SK-N-SH treated with all-trans-retinoic acid at 6 μM for 48 hours (cell line): ENCODE measurements around the gene DNAH2.

Experiments
- ARNTL ChIP-seq: fragments of 450-650 bp; formaldehyde crosslinking; IDR thresholded peaks from 2 replicates; pipeline ENCODE4 v1.5.0; 2020; ENCODE audit warnings: low read depth, mild to moderate bottlenecking, moderate library complexity, borderline replicate concordance
- BACH2 ChIP-seq: fragments of 250-450 bp; sonication (Bioruptor Pico); IDR thresholded peaks from 2 replicates; pipeline ENCODE4 v1.9.0; 2021; ENCODE audit warnings: mild to moderate bottlenecking, borderline replicate concordance
- CSDC2 ChIP-seq: fragments of 250-450 bp; sonication (Bioruptor Pico); IDR thresholded peaks from 2 replicates; pipeline ENCODE4 v1.5.0; 2020; ENCODE audit warnings: mild to moderate bottlenecking, moderate library complexity
- ESRRG ChIP-seq: fragments of 250-450 bp; sonication (Bioruptor Pico); IDR thresholded peaks from 2 replicates; pipeline ENCODE4 v1.6.1; 2021; ENCODE audit warnings: mild to moderate bottlenecking
- ISL1 ChIP-seq: fragments of 250-450 bp; sonication (Bioruptor Pico); IDR thresholded peaks from 2 replicates; pipeline ENCODE4 v2.1.2; 2022; ENCODE audit warnings: mild to moderate bottlenecking, moderate library complexity
- PATZ1 ChIP-seq: fragments of 250-450 bp; sonication (Bioruptor Pico); IDR thresholded peaks from 2 replicates; pipeline ENCODE4 v1.8.0; 2020; ENCODE audit warnings: mild to moderate bottlenecking, moderate library complexity, borderline replicate concordance
- TCF4 ChIP-seq: fragments of 250-450 bp; sonication (Bioruptor Pico); IDR thresholded peaks from 2 replicates; pipeline ENCODE4 v1.8.0; 2021; ENCODE audit warnings: mild to moderate bottlenecking, moderate library complexity, borderline replicate concordance
- TOX ChIP-seq: fragments of 250-450 bp; sonication (Bioruptor Pico); IDR thresholded peaks from 2 replicates; pipeline ENCODE4 v1.8.0; 2021; ENCODE audit warnings: mild to moderate bottlenecking, moderate library complexity, borderline replicate concordance
- ZFP3 ChIP-seq: fragments of 250-450 bp; sonication (Bioruptor Pico); IDR thresholded peaks from 2 replicates; pipeline ENCODE4 v1.5.0; 2020; ENCODE audit warnings: mild to moderate bottlenecking, moderate library complexity
- ZFP30 ChIP-seq: fragments of 450-650 bp; formaldehyde crosslinking; IDR thresholded peaks from 2 replicates; pipeline ENCODE4 v1.5.0; 2022; ENCODE audit warnings: mild to moderate bottlenecking, moderate library complexity
- ZNF70 ChIP-seq: fragments of 450-650 bp; formaldehyde crosslinking; IDR thresholded peaks from 2 replicates; pipeline ENCODE4 v1.5.0; 2020; ENCODE audit warnings: mild to moderate bottlenecking, moderate library complexity

- TF ChIP-seq BACH2: no peak
- no peak for TF ChIP-seq ISL1 (CRISPR knock-in tag)
- TF ChIP-seq CSDC2: no peak
- TF ChIP-seq ZFP30 (CRISPR knock-in tag): no peak
- TF ChIP-seq ZNF70: no peak
- no peak for TF ChIP-seq TCF4 (CRISPR knock-in tag)
- TF ChIP-seq PATZ1 (CRISPR knock-in tag): no peak
- no peak for TF ChIP-seq ZFP3 (CRISPR knock-in tag)
- no peak for TF ChIP-seq TOX (CRISPR knock-in tag)
- no peak for TF ChIP-seq ARNTL (CRISPR knock-in tag)
- TF ChIP-seq ESRRG: no peak
Observed at GRCh38 chr17:7854851-7855659, 137.5 kb downstream of the DNAH2 start, which contains the start of gene TMEM88.
